SIG-M5 treated with dmso at 0.1 percent for 504 hours (cell line): Measurements from ENCODE around the gene PSD4.

Experiments used
- DNase-seq: peaks from one replicate; lab custom pipeline; 2025; ENCODE audit not compliant: unreplicated experiment; lab: John Stamatoyannopoulos, UW

Gene PSD4

DNA sequence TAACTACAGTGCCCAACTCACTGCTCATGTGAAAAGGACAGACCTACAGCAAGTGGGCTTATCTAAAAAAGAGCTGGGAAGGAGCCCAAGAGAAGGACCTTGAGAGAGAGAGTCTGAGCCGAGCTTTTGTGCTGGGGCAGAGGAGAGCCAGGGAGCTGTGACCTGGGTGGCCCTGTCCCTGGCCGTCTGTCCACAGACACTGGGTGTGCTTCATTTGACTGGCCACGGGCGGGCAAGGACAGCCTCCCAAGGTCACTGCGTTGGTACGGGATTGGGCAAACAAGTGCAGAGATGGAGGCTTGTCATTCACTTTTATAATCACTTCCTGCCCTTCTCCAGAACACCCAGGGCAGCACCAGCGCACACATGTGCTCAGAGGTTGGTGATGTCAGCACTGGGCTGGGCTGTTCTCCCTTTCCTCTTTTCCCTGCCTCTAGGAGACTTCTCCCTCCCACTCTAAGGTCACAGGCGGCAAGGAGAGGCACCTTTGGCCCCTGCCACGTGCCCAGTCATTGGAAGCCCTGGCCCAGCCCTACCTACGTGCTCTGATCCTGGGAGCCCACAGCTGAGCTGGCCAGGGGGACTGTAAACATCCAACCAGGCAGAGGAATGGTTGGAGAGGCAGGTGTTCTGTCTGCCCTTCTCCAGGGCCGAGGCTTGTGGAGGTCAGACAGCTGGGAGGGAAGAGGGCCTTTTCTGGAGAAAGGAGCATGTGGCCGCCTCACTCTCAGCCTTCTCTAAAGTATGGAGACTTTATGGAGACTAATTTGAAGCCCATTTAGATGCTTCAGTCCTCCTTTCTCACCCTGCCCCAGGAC lies 6.4 kb upstream of the PSD4 start:
- peak; percentile 28 for DNase-seq

DNA sequence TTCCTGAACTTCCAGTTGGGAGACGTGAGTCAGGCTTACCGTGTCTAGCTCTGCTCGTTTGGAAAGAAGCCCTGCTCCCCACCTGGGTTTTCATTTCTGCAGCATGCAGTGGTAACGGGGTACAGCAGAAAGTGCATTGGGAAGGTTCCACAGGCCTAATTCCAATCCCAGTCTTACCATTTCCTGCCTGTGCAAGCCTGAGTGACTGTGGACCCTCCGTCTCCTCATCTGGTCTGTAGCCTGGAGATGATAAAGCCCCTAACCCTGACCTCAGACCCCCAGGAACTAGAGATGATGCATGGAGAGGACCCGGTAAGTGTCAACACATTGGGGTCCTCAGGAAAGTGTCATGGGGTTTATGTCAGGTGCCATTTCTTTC lies 5.8 kb upstream of the PSD4 start:
- DNase-seq, result no peak

DNA sequence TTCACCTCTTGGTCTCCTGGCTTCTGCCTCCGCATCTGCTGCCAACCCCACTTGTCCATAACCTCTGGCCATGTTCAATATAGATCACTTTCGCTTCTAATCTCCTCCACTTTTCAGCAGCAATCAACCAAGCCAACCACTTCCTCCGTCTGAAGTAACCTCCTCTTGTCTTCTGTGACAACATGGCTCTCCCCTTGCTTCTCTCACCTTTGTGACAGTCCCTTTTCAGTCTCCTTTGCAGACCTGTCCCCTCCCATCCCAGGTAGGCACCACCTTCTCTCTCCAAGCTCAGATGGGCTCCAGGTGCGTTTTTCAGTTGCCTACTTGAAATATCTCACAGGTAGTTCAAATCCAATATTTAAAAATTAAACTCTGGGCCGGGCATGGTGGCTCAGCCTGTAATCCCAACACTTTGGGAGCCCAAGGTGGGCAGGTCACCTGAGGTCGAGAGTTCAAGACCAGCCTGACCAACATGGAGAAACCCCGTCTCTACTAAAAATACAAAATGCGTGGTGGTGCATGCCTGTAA lies 4.7 kb upstream of the PSD4 start:
- DNase-seq, result no peak

DNA sequence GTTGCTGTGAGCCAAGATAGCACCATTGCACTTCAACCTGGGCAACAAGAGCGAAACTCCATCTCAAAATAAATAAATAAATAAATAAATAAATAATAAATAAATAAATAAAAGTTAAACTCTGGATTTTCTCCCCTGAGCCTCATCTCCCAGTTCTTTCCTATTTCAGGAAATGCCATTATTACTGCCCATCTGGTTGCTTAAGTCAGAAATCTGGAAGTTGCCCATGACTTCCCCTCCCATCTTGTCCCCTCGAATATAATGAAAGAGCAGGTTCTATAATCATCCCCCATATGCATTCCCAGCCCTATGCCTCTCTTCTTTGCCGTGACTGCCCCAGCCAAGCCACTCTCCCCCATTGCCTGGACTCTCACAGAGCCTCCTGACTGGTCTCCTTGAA lies 4.2 kb upstream of the PSD4 start:
- DNase-seq, result no peak

DNA sequence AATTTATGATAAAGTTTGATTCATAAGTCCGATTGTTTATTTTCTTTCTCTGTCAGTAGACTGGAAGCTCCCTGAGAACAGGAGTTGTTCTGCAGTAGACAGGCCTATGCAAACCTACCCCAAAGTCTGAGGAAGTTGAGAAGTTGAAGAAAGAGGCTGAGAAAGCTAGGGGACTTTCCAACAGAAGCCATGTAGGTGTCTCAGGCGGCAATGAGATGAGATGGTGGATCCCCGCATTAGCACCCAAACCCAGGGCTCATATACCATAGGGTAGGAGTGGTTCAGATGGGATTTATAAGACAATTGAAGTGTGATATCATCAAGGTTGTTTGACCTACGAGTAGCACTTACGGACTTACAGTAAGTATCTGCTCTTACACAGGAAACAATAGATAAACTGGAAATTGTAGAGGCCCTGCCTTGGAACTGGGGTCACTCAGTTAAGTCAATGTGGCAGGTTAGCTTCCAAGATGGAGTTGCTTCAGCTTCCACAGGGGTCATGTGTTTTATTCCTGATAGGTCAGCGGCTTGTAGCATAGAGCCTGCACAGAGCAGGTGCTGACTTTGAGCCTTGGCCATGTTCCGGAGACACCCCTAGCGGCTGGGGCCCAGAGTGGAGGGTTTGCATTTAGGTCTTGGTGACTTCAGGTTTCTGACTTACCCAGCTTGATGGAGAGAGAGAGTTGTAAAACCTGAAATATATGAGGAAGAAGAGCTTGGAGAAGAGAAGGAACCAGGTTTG lies 2.3 kb upstream of the PSD4 start:
- no peak for DNase-seq

DNA sequence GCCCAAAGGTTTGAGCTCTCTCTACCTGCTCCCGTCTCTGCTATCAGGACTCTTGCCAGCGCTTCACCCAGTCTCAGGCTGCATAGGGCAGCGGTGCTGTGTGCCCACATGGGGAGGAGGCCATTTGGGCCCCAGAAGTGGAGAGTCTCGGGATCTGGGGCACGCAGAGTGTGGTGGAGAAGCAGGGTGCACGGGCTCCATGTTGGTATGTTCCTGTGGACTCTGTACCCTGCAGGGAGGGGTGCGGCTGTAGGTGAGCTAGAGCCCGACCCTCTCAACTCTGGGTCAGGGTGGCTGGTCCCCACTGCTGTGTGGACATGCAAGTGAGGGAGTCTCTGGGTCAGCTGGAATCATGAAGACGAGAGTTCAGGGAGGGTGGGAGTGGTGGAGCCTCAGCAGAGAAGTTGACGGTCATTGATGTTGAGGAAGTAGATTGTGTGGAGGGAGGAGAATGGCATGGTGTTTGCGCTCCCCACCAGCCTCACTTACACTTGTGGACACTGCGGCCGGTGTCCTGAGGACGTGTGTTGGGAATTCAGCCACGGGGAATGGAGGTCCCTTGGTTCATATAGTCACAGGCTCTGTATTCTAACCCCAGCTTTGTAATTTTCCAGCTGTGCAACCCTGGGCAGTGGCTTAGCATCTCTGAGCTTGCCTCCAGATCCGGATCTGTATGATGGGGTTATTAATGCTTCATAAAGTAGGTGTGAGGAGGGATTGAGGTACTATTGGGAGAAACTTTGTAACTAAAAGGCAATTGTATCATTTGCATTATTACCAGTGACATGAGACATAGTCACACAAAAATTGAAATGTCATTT lies 840 bp upstream of the PSD4 start:
- DNase-seq, result no peak

DNA sequence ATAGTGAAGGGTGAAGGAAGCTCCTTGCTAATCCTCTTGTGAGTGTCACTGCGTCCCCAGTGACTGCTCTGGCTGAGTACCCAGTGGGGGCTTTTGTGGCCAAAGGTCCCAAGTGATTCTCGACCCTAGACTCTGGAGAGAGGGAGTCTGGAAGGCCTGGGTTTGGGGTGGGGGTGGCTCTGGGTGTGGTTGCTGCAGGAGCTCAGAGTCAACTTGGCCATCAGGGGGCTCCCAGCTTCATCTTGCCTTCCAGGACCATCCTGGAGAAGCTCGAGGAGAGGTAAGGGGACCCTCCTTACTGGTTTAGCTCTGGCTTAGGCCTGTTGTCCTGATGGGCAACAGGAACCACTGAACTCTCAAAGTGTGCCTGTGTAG lies 592 bp downstream of the PSD4 start:
- no peak for DNase-seq

DNA sequence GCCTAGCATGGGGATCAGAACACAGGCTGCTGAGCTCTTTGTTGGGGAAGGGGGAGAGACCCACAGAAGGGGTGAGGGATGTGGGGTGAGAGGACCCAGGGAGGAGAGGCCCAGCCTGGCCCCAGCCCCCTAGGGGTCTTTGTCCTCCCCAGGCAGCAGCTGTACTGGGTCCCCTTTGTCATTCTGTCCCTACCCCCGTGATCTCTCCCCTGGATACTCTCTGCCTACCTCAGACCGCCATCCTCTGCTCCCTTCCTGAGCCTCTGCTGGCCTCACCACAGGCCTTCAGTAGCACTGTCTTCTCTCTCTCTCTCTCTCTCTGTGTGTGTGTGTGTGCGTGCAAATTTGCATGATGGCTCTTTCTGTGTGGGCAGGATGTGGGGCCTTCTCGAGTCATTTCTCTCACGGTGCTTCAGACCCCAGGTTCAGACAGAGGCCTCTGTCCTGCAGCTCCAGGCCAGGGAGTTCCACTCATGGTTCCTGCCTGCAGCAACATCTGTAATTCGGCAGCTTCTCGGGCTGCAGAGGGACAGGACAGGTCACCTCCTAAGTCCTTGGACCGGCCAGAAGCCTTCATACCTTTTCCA lies 1.4 kb downstream of the PSD4 start:
- peak; percentile 29 for DNase-seq

DNA sequence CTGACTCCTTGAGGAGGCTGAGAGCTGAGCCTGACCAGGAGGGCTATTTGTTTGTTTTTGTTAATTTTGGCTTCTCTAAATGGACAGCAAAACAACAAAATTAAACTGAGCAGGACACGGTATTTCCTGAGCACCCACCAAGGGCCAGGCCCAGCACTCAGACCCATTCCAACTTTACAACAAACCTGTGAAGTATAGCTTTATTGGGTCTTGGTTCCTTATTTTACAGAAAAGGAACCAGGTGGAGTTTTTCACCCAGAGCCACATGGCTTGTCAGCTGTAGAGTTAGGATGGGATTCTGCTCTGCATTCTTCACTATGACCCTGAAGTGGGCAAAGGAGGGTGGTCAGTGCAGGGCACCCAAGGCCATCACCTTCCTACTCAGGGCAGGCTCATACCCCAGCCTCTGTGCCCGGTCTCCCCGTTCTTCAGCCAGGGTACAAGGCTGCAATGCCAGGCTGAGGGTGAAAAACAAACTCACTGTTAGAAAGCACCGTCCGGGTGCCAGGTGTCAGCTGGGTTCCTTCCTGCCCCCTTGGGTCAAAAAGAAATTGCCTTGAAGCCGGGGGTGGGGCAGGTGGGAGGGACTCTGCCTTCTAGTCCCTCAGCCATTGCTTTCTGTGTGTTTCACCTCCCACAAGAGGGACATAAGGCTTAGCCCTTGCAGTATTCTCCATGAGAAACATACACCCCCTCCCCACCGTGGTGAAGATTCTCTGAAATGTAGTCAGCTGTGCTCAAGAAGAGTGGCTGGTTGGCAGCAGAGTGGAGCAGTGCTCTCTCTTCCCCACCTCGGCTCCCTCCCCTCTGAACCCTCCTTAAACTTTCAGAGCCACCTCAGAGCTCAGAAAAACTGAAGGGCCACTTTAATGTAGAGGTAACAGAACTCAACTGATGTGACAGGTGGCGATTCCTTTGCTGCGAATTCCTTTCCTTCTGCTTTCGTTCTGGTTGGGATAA lies 2.2 kb downstream of the PSD4 start:
- DNase-seq, result peak; percentile 31

DNA sequence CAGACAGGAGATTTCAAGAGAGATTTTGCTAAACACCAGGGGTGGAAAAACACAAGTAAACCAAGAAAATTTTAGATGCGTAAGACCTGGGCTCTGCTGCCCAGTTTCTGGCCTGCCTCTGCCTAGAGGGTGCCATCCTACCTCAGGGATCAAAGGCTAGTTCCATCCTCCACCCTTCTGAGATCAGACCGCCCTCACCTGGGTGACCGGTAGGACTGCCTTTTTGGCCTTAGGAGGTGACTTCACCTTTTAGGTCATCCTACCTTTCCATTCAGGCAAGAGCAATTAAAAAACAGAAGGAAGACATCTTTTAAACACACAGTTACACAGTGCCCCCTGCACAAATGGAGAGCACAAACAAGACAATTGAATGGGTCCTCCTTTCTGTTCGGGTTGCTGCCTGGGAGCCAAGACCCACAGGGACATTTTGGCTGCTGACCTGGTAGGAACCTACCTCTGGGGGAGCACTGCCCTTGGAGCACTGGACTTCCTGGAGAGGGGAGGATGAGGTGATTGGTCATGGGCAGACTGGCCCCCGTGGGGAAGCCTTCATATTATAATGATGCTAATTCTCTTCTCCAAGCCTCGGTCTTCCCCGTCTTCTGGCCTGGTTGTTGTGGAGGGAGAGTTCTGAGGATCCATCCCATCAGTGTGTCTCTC lies 3.1 kb downstream of the PSD4 start:
- no peak for DNase-seq

DNA sequence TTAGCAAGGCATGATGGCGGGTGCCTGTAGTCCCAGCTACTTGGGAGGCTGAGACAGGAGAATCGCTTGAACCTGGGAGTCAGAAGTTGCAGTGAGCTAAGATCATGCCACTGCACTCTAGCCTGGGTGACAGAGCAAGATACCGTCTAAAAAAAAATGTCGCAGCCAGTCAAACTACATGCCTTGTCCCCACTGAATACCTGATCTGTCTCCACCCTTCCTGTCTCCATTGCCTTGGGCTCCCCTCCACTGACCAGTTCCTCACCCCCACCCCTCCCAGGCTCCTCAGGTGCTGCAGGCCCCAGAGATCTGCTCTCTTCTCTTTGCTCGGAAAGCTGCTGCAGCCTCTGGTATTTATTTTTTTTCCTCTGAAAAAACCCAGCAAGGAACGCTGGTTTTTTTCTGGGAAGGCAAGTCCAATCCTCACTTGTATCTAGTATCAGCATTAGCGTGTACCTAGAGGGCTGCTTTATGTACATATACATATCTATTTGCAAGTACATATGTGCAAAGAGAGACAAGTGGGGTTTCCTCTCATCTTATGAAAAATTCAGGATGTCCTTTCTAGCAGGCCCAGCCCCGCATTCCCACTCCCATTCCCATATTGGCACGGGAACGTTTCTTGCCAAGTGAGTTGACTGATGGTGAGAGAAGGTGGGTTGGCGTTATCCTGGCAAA lies 4.4 kb downstream of the PSD4 start:
- DNase-seq, result no peak

DNA sequence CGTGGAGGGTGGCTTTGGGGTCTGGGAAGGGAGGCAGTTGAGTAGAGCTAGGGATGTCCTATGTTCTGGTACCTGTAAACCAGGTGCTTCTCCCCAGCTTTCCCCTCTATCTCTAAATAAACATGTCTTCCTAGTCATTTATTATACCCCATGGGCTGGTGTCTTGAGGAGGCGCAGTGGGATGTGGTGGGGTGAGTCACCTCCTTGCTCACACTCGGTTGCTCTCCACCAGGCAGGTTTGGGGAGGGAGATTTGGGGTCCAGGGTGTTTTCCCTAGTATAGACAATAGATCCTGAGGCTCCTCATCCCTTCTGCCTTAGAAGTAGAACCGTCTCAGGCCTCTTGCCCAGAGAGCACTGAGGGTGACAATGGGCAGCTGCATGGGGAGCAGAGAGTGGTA lies 5.1 kb downstream of the PSD4 start:
- DNase-seq, result no peak

DNA sequence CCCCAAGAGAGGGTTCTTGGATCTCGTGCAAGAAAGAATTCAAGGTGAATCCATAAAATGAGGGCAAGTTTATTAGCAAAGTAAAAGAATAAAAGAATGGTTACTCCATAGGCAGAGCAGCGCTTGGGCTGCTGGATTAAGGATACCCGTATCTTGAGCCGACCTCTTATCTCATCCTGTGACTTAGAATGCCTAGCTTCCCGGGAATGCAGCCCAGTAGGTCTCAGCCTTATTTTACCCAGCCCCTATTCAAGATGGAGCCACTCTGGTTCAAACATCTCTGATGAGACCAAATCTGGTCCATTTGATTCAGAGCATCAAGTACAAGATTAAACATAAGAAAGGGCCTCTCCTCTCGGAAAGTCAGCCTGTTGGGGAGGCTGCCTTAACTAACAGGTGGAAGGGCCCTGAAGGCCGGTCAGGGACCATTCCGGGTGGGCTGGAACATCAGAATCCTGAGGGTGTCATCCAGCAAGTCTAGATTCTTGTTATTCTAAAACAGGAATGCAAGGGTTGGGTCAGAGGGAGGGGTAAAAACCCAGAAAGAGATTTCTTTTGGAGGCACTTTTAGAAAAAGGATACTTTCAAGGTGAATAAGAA lies 5.8 kb downstream of the PSD4 start:
- DNase-seq, result no peak

DNA sequence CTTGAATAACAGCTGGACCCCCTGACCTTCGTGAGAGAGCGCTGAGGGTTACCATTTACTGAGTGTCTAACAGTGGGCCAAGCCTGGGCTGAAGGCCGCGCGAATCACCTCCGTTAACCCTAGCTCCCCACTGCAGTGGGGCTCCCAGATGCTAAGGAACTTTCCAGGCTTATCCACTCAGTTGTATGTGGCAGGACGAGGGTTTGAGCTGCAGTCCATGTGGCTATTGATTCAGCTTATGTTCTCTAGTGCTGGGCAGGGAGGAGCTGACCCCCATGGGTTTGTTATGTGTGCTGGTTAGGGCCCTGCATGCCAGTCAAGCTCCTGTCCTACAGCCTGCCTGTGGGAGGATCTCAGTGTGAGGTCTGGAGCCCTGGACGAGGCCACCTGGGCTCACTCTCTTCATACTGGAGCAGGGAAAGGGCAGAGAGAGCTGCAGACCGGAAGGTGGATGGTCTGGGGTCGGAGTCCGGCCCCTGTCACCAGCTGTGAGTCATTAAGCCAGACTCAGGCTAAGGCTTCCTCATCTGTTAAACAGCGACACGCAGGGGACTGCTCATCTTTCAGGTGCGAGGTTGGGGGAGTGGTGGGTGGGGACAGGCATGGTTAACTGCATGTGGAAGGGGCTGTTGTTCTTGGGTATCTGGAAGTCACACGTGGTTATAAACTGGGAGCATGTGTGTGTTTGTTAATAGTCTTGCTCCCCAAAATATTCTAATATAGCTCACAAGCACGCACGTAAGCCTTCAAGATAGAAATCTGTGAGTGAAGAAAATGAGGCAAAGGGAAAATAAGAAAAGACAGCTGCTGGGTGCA lies 6.6 kb downstream of the PSD4 start:
- no peak for DNase-seq

DNA sequence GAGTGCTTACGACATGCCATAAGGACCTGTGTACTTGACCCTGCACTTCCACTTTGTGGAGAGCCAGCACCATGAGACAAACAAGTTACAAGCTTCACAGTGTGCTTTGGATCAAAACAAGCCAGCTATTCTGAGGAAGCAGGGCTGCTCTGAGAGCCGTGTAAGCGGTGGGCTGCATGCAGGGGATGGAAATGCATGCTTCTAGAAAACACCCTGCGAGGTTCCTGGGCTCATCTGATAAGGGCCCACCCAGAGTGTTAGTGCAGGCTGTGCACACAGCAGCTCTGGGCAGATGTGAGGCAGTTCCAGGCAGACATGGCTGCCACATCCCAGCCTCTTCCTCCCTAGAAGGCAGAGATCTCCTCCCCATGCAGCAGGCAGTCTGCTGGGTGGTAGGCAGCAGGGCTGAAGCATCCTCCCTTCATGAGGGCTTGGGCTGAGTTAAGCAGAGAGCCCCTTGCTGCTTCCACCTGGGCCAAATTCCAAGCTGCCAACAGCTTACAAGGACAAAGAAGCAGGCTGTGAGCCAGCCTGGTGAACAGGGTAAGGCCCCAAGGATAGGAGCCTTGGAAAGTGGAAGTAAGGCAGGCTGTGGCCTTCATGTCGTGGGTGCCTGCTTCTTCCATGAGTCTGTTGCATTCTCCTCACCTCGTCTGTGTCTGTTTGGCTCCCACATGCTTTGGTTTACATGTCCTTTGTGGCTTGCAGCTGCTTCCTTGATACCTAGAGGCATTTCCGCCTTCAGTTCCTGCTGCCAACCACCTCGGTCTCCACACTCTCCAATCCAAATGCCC lies 7.7 kb downstream of the PSD4 start:
- peak; percentile 28 for DNase-seq

DNA sequence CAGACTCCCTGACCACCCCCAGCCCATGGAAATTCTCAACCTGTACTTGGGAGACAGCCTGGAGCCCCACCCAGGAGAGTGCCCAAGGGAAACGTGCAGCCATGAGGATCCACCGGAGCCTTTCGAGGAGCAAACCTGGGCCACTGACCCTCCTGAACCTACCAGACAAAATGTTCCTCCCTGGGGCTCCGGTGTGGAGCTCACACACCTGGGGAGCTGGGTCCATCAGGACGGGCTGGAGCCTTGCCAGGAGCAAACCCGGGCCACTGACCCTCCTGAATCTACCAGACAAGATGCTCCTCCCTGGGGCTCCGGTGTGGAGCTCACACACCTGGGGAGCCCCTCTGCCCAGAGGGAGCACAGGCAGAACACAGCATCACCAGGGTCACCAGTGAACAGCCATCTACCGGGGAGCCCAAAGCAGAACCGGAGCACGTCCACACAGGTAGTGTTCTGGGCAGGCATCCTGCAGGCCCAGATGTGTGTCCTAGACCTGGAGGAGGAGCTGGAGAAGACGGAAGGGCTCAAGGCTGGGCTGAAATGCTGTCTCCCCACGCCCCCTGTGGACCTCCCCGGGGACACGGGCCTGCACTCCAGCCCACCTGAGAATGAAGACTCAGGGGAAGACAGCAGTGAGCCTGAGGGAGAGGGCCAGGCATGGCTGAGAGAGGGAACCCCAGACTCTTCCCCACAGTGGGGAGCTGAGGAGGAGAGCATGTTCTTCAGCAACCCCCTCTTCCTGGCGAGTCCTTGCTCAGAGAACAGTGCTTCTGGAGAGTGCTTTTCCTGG lies 8.9 kb downstream of the PSD4 start:
- DNase-seq, result no peak
